Ecto neural progenitor cell (in vitro differentiated cells): ENCODE data around the gene EPAS1.
A peak's percentile ranks its signal among the peaks of the same experiment; 100 is the strongest.

ENCODE experiments used
- DNase-seq: peaks from one replicate; pipeline ENCODE4 v3.0.0-alpha.2; 2018; ENCODE audit warnings: low spot score

The EPAS1 gene

DNA sequence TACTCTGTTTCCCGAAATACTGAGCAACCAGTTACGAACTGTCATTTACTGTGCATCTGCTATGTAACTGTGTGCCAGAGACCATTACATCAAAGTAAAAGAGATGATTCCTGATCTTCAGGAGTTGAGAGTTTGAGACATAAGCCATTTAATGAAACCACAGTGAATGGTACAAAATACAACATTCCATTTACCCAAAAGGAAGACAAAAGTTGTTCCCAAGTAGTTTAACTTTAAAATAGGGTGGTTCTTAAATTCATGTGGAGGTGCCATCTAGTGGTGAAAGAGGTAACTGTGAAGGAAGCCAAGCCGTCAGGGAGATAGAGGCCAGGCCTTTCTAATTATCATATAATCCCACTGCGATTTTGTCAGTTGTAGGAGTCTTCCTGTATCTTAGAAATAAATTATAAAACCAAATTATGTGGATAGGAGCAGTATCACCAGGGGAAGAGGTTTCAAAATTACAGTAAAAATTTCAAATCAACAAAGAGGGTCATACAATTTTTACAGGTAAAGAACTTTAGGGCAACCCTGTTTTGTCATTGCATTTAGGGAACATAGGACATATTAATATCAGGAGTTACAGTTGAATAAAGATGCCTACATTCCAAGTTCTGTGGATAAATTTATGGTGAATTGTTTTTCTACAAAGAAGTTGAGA is 67.7 kb downstream of the EPAS1 start:
- no peak for DNase-seq

- DNase-seq, result no peak
Measured at GRCh38 chr2:46365913-46366667, 68.9 kb downstream of the EPAS1 start.

- no peak for DNase-seq
Measured at GRCh38 chr2:46366668-46367052, 69.5 kb downstream of the EPAS1 start.

- DNase-seq, result no peak
Measured at GRCh38 chr2:46367286-46367685, 70.1 kb downstream of the EPAS1 start.

GRCh38 chr2:46368401-46368800 is 71.2 kb downstream of the EPAS1 start:
- DNase-seq, result no peak

DNA sequence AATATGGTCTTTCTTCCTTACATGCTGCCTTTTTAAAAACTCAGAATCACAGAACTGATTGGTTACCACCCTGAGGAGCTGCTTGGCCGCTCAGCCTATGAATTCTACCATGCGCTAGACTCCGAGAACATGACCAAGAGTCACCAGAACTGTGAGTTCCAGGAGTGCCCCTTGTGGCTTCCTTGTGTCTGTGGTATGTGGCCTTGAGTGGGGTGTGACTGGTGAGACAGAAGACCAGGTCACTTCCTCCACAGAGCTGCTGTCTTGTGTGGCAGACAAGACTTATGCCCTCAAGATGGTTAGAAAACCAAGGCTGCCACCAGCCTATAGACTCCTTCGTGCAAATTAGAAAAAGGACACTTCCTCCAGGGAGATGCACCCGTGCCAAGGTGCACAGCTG is 72.6 kb downstream of the EPAS1 start:
- no peak for DNase-seq

DNA sequence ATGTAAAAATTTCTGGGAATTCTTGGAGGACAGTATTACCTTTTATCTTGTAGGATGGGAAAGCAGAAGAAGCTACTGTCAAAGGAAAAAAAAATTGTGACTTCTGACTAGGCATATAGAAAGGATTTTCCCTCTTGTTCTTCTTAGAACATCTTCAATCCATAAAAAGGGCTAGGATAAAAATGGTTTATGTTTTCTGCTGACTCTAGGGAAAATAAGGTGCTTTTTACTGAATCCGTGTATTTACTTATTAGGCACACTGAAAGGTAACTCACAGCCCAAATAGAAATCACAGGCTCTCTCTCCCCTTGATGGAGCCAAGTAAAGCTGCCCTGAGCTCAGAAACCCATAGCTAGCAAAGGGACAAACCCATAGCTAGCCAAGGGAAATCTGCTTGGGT is 74.6 kb downstream of the EPAS1 start:
- DNase-seq, result no peak

GRCh38 chr2:46372475-46372874 is 75.3 kb downstream of the EPAS1 start:
- no peak for DNase-seq

DNA sequence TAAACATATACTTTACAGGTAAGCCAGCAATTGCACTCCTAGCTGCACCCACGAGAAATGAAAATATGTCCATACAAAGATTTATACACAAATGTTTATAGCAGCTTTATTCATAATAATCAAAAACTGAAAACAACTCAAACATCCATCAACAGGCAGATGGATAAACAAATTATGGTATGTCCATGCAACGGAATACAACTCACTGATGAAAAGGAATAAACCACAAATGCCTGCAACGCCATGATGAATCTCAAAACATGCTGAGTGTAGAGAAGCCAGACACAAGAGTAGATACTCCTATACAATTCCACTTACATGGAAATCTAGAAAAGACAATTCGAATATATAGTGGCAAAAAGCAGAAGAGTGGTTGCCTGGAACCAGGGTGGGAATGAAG is 76.0 kb downstream of the EPAS1 start:
- DNase-seq, result no peak

GRCh38 chr2:46375566-46376125 is 78.4 kb downstream of the EPAS1 start:
- peak; percentile 29 for DNase-seq

- peak; percentile 19 for DNase-seq
Measured at GRCh38 chr2:46376586-46376985, 79.4 kb downstream of the EPAS1 start.

GRCh38 chr2:46377101-46377581 is 79.9 kb downstream of the EPAS1 start:
- DNase-seq, result peak; percentile 33

GRCh38 chr2:46377666-46378560 is 80.7 kb downstream of the EPAS1 start:
- peak; percentile 25 for DNase-seq

GRCh38 chr2:46378616-46379015 is 81.4 kb downstream of the EPAS1 start:
- DNase-seq, result peak; percentile 28

DNA sequence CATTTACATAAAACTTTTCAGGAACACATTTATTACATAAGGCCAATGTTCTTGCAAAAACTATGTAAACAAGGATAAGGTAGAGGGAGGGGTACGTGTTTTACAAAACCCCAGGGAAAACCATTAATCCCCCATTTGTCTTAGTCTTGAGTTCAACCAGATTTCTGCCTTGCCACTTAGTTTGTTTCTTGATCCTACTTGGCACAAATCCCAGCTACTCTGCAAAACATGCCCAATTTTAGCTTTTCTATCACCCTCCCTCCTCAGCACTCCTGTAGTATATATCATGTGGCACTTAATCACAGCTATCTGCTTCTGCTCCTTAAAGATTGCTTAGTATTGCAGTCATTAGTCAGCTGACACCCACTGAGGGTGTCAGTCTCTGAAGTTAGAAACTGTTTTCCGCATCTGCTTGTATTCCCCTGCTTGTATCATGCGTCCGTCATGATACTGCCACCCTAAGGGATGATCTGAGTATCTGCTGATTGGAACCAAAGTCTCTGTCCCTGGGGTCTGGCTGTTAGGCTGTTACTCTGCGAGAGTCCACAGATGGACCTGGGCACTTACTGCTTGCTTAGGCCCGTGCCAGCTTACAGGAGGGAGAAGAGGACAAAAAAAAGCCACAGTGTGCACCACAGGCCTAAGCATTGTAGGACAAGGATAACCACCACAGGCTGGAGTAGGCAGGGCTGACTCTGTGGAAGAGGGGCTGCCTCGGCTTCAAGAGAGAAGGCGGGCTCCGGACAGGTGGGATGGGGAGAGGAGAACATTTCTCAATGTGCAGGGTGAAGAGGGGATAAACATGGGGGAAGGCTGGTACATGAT is 82.2 kb downstream of the EPAS1 start:
- peak; percentile 29 for DNase-seq

DNA sequence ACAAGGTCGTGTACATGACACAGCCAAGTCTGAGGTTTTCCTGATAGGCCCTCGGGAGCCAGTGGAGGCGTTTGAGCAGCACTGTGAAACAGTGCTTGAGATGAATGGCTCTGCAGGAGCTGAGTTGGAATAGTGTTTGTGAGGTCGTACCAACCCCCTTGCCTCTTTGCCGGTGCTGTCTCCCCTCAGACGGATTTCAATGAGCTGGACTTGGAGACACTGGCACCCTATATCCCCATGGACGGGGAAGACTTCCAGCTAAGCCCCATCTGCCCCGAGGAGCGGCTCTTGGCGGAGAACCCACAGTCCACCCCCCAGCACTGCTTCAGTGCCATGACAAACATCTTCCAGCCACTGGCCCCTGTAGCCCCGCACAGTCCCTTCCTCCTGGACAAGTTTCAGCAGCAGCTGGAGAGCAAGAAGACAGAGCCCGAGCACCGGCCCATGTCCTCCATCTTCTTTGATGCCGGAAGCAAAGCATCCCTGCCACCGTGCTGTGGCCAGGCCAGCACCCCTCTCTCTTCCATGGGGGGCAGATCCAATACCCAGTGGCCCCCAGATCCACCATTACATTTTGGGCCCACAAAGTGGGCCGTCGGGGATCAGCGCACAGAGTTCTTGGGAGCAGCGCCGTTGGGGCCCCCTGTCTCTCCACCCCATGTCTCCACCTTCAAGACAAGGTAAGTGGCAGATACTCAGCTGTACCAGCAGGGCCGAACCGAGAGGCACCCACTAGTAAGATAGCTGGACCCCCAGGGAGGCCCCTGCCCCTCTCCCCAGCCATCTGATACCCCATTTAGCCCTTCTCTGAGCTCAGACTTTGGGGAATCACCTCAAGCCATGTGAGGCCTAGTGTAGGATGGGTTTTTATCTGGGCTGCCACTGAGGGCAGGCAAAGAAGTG is 83.1 kb downstream of the EPAS1 start:
- DNase-seq, result peak; percentile 32

- DNase-seq, result peak; percentile 36
Measured at GRCh38 chr2:46381263-46381849, 84.1 kb downstream of the EPAS1 start.

- peak; percentile 21 for DNase-seq
Measured at GRCh38 chr2:46381871-46382270, 84.7 kb downstream of the EPAS1 start.

DNA sequence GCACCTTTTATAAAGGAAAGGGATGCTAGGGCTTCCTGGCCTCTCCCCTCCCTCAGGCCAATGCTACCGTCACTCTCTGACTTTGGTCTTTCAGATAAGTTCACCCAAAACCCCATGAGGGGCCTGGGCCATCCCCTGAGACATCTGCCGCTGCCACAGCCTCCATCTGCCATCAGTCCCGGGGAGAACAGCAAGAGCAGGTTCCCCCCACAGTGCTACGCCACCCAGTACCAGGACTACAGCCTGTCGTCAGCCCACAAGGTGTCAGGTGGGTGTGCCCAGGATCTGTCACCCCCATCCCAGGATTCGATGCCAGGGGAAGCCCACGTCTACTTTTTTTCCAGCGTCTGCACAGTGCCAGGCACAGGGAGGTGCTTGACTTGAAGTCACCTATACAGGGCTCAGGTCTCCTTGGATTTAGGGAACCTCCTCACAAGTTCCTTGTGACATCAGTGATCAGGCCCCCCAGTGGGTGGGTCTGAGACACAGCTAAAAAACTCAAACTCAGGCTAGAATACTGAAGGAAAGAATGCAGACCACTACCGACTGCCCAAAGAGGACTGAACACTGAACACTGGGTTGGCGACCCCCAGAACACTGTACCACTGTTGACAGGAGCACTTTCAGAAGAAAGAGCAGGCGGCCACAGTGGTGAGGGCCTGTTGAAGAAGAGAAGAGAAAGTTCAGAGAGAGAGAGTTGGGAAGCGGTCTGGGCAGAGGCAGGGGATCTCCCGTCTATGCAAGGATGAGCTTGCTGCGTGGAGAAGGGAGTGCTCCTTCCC is 85.3 kb downstream of the EPAS1 start:
- peak; percentile 31 for DNase-seq
